GM23248 (cell line): ENCODE measurements around the gene VRTN. TPM values are rescaled to one million over a fixed set of nuclear protein-coding genes. Genes with fewer than 3 reads are reported as not detected.

ENCODE experiments used
- DNase-seq: peaks from one replicate; pipeline ENCODE4 v3.0.0-alpha.2; 2015
- H2AFZ ChIP-seq: fragments of 200-600 bp; sonication (generic); 2 replicates; pipeline ENCODE4 v1.6.1; 2016; ENCODE audit warnings: antibody characterized with exemption
- H3F3A ChIP-seq: fragments of 200-600 bp; sonication (generic); 2 replicates; pipeline ENCODE4 v1.6.1; 2016; ENCODE audit warnings: mild to moderate bottlenecking, antibody characterized with exemption, mixed run types; ENCODE audit not compliant: insufficient read depth
- H3K27ac ChIP-seq: fragments of 200-600 bp; sonication (generic); 2 replicates; pipeline ENCODE4 v1.5.1; 2016; ENCODE audit warnings: mild to moderate bottlenecking
- H3K27me3 ChIP-seq: fragments of 200-600 bp; sonication (generic); replicated peaks from 2 replicates; pipeline ENCODE4 v1.6.1; 2016; ENCODE audit warnings: mild to moderate bottlenecking; ENCODE audit not compliant: insufficient read depth
- H3K36me3 ChIP-seq: fragments of 200-600 bp; sonication (generic); 2 replicates; pipeline ENCODE4 v1.6.1; 2016; ENCODE audit warnings: low read depth, mild to moderate bottlenecking
- H3K4me1 ChIP-seq: fragments of 200-600 bp; sonication (generic); 2 replicates; pipeline ENCODE4 v1.6.1; 2016; ENCODE audit warnings: mild to moderate bottlenecking; ENCODE audit not compliant: insufficient read depth
- H3K4me2 ChIP-seq: fragments of 200-600 bp; sonication (generic); one replicate; pipeline ENCODE4 v1.6.1; 2016; ENCODE audit warnings: mild to moderate bottlenecking; ENCODE audit not compliant: unreplicated experiment
- H3K4me3 ChIP-seq: fragments of 200-600 bp; sonication (generic); 2 replicates; pipeline ENCODE4 v1.5.1; 2016; ENCODE audit warnings: mild to moderate bottlenecking
- H3K79me2 ChIP-seq: fragments of 200-600 bp; sonication (generic); 2 replicates; pipeline ENCODE4 v1.6.1; 2016; ENCODE audit warnings: mild to moderate bottlenecking; ENCODE audit not compliant: insufficient read depth
- H3K9ac ChIP-seq: fragments of 200-600 bp; sonication (generic); 2 replicates; pipeline ENCODE4 v1.6.1; 2016; ENCODE audit warnings: mild to moderate bottlenecking
- H3K9me2 ChIP-seq: fragments of 200-600 bp; sonication (generic); 2 replicates; pipeline ENCODE4 v1.6.1; 2016; ENCODE audit warnings: mixed run types, mild to moderate bottlenecking, moderate library complexity; ENCODE audit not compliant: insufficient read depth
- H3K9me3 ChIP-seq: fragments of 200-600 bp; sonication (generic); one replicate; pipeline ENCODE4 v1.6.1; 2017; ENCODE audit warnings: low read depth
- H4K20me1 ChIP-seq: fragments of 200-600 bp; sonication (generic); 2 replicates; pipeline ENCODE4 v1.6.0; 2016; ENCODE audit not compliant: insufficient read depth
- EZH2 ChIP-seq: fragments of 200-600 bp; sonication (generic); IDR thresholded peaks from 2 replicates; pipeline ENCODE4 v1.6.1; 2018; ENCODE audit warnings: antibody characterized with exemption, mild to moderate bottlenecking; ENCODE audit not compliant: insufficient read depth, poor library complexity, severe bottlenecking
- EZH2phosphoT487 ChIP-seq: fragments of 200-600 bp; sonication (generic); IDR thresholded peaks from 2 replicates; pipeline ENCODE4 v1.6.1; 2018; ENCODE audit warnings: antibody characterized with exemption, moderate library complexity, mild to moderate bottlenecking, low read depth; ENCODE audit not compliant: insufficient read depth
- WGBS, 2 experiments: methylation state at CpG; one replicate each; pipeline ENCODE4 v1.1.6; 2015 to 2017; ENCODE audit warnings: low lambda C conversion rate in 2 of 2, low coverage in 1 of 2; ENCODE audit errors: missing lambda C conversion rate in 2 of 2; 5-methylcytosine and 5-hydroxymethylcytosine counted together
- in situ Hi-C: fragments of 300-500 bp; cut with MboI; formaldehyde crosslinking; loops from 2 replicates; pipeline ENCODE4 v1.15.0; 2020
- polyA plus RNA-seq: library from polyadenylated mRNA; unstranded; fragments of >200 nt; fragmentation: Nextera tagmentation; extraction: Ambion mirVana; gene quantifications from 2 replicates; pipeline ENCODE4 v1.2.1, GENCODE V29; 2016
- total RNA-seq: library from RNA; depleted of rRNA; stranded (reverse); fragments of >200 nt; shearing (Covaris generic); gene quantifications from 2 replicates; pipeline ENCODE4 v1.2.3, GENCODE V29; 2014; rRNA removed

VRTN gene
- total and polyA plus RNA-seq, 2 experiments from 2014 or later: not detected

- Histone ChIP-seq H3K4me3 (no peak overlapping the region), H3K27me3 (peaks cover 30% of the 10 kb centered on the region), H3K9ac (no peak overlapping the region), H3K79me2 (no peaks in the 10 kb centered on the region), H3K36me3 (no peaks in the 10 kb centered on the region), H2AFZ (no peak overlapping the region), H3K4me1 (no peaks in the 10 kb centered on the region), H3K4me2 (no peak overlapping the region), H3K9me3 (no peaks in the 10 kb centered on the region), H3K27ac (no peak overlapping the region), H4K20me1 (no peaks in the 10 kb centered on the region), H3K9me2 (no peaks in the 10 kb centered on the region), H3F3A (no peaks in the 10 kb centered on the region)
- in situ Hi-C loops: no loop called here
- 28 to 32% methylated on average over 6 of the region's 6 CpGs for WGBS, 2 experiments
- TF ChIP-seq EZH2phosphoT487 (no peak), EZH2 (no peak)
- DNase-seq: no peak
These were observed 61.2 kb downstream of the VRTN start for GRCh38 chr14:74409441-74409840.

Other genes starting within 250 kb of the VRTN start
- not detected in 2 replicates for gene VSX2, start 109.0 kb upstream of the VRTN start, total RNA-seq
- gene VSX2, start 109.0 kb upstream of the VRTN start, polyA plus RNA-seq: not detected in 2 replicates
- gene ABCD4, start 45.5 kb upstream of the VRTN start, total RNA-seq: 22.3 and 24.1 TPM in 2 replicates
- gene ABCD4, start 45.5 kb upstream of the VRTN start, polyA plus RNA-seq: 26.3 and 27.7 TPM in 2 replicates
- not detected in 2 replicates for gene SYNDIG1L, start 77.7 kb downstream of the VRTN start, total RNA-seq
- not detected in 2 replicates for gene SYNDIG1L, start 77.7 kb downstream of the VRTN start, polyA plus RNA-seq
- gene NPC2, start 144.8 kb downstream of the VRTN start, total RNA-seq: 105 and 156 TPM in 2 replicates
- gene NPC2, start 144.8 kb downstream of the VRTN start, polyA plus RNA-seq: 95.2 and 103 TPM in 2 replicates
- gene ISCA2, start 145.3 kb downstream of the VRTN start, total RNA-seq: 12.3 and 22.9 TPM in 2 replicates
- 58.7 and 60.0 TPM in 2 replicates for gene ISCA2, start 145.3 kb downstream of the VRTN start, polyA plus RNA-seq